ENCODE data around the gene TACC2. TPM values are rescaled to one million over a fixed set of nuclear protein-coding genes. Genes with fewer than 3 reads are reported as not detected.

The TACC2 gene
- total and polyA plus RNA-seq, 7 donors: 44.0 to 439 (median 313) TPM

DNA sequence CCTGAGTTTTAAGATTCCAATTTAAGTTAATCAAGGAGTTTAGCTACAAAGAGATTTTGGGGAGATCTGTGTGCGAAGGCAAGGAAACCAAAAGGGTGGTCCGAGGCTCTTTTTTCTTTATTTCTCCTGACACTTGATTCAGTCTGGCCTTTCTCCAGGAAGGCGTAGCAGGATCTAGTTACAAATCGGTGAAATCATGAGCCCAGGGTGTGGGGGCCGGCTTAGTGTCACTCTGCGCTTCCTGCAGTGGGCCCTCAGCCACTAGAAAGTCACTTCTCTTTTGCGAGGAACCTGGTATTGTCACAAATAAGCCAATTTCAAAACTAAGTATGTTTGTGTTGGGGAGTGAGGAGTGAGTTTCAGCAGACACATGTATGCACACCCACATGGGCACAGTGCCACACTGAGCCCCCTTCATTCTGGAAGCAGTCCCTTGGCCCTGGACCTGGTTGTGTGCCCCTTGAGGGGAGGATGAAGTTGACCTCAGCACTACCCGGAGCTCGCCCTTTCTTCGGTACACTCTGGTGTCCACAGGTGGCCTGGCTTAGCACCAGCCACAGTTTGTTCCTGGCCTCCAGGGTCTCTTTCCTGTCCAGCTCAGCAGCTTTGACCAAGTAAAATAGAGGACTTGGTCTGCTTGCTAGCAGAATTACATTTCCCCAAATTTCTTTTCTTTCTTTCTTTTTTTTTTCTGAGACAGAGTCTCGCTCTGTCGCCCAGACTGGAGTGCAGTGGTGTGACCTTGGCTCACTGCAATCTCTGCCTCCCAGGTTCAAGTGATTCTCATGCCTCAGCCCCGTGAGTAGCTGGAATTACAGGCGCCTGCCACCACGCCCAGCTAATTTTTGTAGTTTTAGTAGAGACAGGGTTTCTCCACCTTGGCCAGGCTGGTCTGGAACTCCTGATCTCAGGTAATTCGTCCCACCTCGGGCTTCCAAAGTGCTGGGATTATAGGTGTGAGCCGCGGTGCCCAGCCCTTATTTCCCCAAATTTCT, 198.2 kb downstream of the TACC2 start:
- no peaks in the 10 kb centered on the region for H3K27me3 ChIP-seq (ENCODE audit: insufficient read depth in 3 of 3, low read length in 2 of 3)
- no peak overlapping the region for H3K4me3 ChIP-seq
- TF ChIP-seq, protein P1, sequence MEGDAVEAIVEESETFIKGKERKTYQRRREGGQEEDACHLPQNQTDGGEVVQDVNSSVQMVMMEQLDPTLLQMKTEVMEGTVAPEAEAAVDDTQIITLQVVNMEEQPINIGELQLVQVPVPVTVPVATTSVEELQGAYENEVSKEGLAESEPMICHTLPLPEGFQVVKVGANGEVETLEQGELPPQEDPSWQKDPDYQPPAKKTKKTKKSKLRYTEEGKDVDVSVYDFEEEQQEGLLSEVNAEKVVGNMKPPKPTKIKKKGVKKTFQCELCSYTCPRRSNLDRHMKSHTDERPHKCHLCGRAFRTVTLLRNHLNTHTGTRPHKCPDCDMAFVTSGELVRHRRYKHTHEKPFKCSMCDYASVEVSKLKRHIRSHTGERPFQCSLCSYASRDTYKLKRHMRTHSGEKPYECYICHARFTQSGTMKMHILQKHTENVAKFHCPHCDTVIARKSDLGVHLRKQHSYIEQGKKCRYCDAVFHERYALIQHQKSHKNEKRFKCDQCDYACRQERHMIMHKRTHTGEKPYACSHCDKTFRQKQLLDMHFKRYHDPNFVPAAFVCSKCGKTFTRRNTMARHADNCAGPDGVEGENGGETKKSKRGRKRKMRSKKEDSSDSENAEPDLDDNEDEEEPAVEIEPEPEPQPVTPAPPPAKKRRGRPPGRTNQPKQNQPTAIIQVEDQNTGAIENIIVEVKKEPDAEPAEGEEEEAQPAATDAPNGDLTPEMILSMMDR (IDR thresholded peaks at IDR 0.05): no peak
- H3K4me1 ChIP-seq: peaks cover 48% of the 10 kb centered on the region
- intact Hi-C loops (cut with DNase I): no loop called here
- 51 to 59% (median 55%) methylated on average over 19 of the region's 19 CpGs for WGBS, 3 donors
- ATAC-seq (peak; percentile 18 to 40 (median 32)), DNase-seq (no peak)
- no peaks in the 10 kb centered on the region for H3K36me3 ChIP-seq (ENCODE audit: insufficient read depth in 1 of 2, low read depth in 1 of 2)
- H3K9me3 ChIP-seq: no peaks in the 10 kb centered on the region
- peak overlapping the region; percentile 62 for H3K27ac ChIP-seq

DNA sequence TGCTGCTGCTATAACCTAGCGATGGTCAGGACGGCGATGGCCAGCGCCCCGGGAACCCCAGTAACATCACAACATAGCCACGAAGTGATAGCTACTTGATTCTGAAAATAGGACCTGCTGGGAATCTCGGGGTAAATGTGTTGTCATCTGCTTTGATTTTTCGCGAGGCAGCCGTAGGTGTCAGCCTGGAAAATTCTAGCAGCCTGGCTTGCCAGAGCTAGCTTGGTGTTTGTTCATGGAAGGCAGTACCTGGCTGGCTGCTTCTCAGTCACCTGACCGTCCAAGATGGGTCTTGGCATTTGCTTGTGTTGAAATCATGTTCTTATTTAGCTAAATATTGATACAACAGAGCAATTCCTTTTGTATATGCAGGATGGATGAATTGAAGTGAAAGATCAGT, 199.7 kb downstream of the TACC2 start:
- H3K4me1 ChIP-seq: peaks cover 45% of the 10 kb centered on the region
- no peak overlapping the region for H3K4me3 ChIP-seq
- 41 to 61% (median 46%) methylated on average over 11 of the region's 11 CpGs for WGBS, 3 donors
- H3K9me3 ChIP-seq: no peaks in the 10 kb centered on the region
- H3K27ac ChIP-seq: peak overlapping the region; percentile 65
- peak; percentile 21 to 37 (median 34) for ATAC-seq
- DNase-seq: no peak
- intact Hi-C loops (cut with DNase I): no loop called here
- TF ChIP-seq, protein P1 (IDR thresholded peaks at IDR 0.05): no peak
- no peaks in the 10 kb centered on the region for H3K36me3 ChIP-seq (ENCODE audit: insufficient read depth in 1 of 2, low read depth in 1 of 2)
- no peaks in the 10 kb centered on the region for H3K27me3 ChIP-seq (ENCODE audit: insufficient read depth in 3 of 3, low read length in 2 of 3)

DNA sequence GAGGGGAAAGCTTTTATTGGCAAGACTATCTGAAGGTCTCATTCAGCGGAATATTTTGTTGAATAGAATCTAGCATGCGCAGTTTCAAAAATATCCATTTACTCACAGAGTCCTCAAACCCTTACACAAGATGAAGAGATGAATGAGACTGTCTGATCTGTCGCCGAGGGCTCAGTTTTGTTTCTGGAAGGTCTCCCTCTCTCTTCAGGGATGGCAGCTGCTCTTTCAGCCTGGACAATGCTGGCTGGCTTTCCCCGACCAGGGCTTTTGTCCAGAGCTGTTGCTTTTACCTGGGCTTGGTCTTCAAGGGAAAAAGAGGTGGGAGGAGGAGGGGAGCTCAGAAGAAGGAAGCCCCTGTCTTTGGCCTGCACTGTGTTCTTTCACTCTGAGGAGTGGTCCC, 200.2 kb downstream of the TACC2 start:
- 32 to 55% (median 36%) methylated on average over 5 of the region's 5 CpGs for WGBS, 3 donors
- H3K36me3 ChIP-seq (ENCODE audit: insufficient read depth in 1 of 2, low read depth in 1 of 2): no peaks in the 10 kb centered on the region
- H3K27me3 ChIP-seq (ENCODE audit: insufficient read depth in 3 of 3, low read length in 2 of 3): no peaks in the 10 kb centered on the region
- TF ChIP-seq, protein P1 (IDR thresholded peaks at IDR 0.05): no peak
- peaks cover 45% of the 10 kb centered on the region for H3K4me1 ChIP-seq
- intact Hi-C loops (cut with DNase I): no loop called here
- H3K27ac ChIP-seq: peak overlapping the region; percentile 65
- no peak overlapping the region for H3K4me3 ChIP-seq
- DNase-seq (no peak), ATAC-seq (peak; percentile 51 to 65 (median 62))
- no peaks in the 10 kb centered on the region for H3K9me3 ChIP-seq

DNA sequence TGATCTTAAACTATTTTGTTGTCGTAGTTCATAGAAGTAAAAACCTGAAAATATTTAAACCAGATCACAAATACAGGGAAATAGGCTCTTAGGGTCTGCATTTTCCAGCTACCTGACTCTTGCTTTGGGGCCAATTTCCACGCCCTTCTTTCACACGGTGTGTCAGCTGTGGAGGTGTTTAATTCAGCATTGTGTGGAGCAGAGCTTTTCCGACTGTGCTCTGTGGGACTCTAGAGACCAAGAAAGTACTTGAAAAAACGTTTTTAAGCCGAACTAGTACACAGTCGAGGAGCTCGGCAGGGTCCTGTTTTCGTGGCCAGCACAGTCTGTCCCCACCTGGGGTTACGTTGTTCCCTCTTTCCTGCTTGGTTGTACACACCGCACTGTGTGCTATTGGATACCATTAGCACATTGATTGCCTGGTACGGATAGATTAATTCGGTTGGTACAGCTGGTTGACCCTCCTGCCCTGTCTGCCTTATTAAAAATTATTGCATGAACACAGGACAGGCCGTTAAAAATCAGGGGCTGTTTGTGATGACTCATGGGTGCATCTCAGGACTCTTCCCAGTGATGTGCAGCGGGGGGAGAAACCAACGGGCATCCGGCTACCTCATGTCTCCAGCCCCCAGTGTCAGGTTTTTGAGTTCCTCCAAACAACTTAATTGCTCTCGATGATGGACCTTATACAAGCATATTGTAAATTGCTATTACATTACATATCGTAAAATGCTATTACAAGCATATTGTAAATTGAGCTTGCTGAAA, 201.4 kb downstream of the TACC2 start:
- Histone ChIP-seq H3K27ac (peak overlapping the region; percentile 43), H3K9me3 (no peaks in the 10 kb centered on the region), H3K36me3 (ENCODE audit: insufficient read depth in 1 of 2, low read depth in 1 of 2) (peaks cover 0 to 12% of the 10 kb centered on the region in 2 donors), H3K27me3 (ENCODE audit: insufficient read depth in 3 of 3, low read length in 2 of 3) (no peaks in the 10 kb centered on the region), H3K4me1 (peaks cover 45% of the 10 kb centered on the region), H3K4me3 (no peak overlapping the region)
- intact Hi-C loops (cut with DNase I): no loop called here
- TF ChIP-seq, protein P1 (IDR thresholded peaks at IDR 0.05): no peak
- WGBS, 3 donors: 46 to 67% (median 50%) methylated on average over 19 of the region's 19 CpGs
- ATAC-seq (peak in 3 of 4 donors; percentile 11 to 64 (median 40)), DNase-seq (no peak)

Data from psoas muscle (tissue), 8 donors.